Limb (tissue), 2 donors: ENCODE measurements around the gene CPEB2.

Experiments
- DNase-seq, 2 donors: peaks; one replicate each; pipeline ENCODE4 v3.0.0-alpha.2; 2016; ENCODE audit errors: extremely low spot score in 2 of 2

CPEB2 gene

GRCh38 chr4:15001869-15002658, at the start of gene CPEB2:
CPEB2 (plus strand) TSS chr4:15002481; CDS start chr4:15002674, 193 bp downstream.
- DNase-seq: peak; percentile 78 to 96

- DNase-seq: no peak
Observed at GRCh38 chr4:14958436-14958835, 43.8 kb upstream of the CPEB2 start.

- DNase-seq: no peak
Observed at GRCh38 chr4:14961292-14961691, 41.0 kb upstream of the CPEB2 start.

GRCh38 chr4:14965071-14965470, 37.2 kb upstream of the CPEB2 start:
- no peak for DNase-seq

GRCh38 chr4:14967982-14968381, 34.3 kb upstream of the CPEB2 start:
- no peak for DNase-seq

- DNase-seq: no peak
Observed at GRCh38 chr4:14977830-14978229, 24.5 kb upstream of the CPEB2 start.

- DNase-seq: no peak
Observed at GRCh38 chr4:14984448-14984847, 17.8 kb upstream of the CPEB2 start.

GRCh38 chr4:14985161-14985560, 17.1 kb upstream of the CPEB2 start:
- DNase-seq: no peak

GRCh38 chr4:14985843-14986242, 16.4 kb upstream of the CPEB2 start:
- DNase-seq: no peak

GRCh38 chr4:14987054-14987453, 15.2 kb upstream of the CPEB2 start:
- DNase-seq: no peak

GRCh38 chr4:14990484-14990883, 11.8 kb upstream of the CPEB2 start:
- no peak for DNase-seq

GRCh38 chr4:14994242-14994641, 8.0 kb upstream of the CPEB2 start:
- DNase-seq: no peak

GRCh38 chr4:15001248-15001868, 923 bp upstream of the CPEB2 start:
- peak; percentile 45 to 78 for DNase-seq

- DNase-seq: peak; percentile 63 to 84
Observed at GRCh38 chr4:15002659-15003400, 549 bp downstream of the CPEB2 start.

GRCh38 chr4:15003401-15003890, 1.2 kb downstream of the CPEB2 start:
- DNase-seq: peak in 1 of 2 donors; percentile 81

GRCh38 chr4:15003891-15004738, 1.8 kb downstream of the CPEB2 start:
- DNase-seq: peak; percentile 11 to 74

- DNase-seq: peak in 1 of 2 donors; percentile 69
Observed at GRCh38 chr4:15004739-15005301, 2.5 kb downstream of the CPEB2 start.

- no peak for DNase-seq
Observed at GRCh38 chr4:15005474-15006115, 3.3 kb downstream of the CPEB2 start.

GRCh38 chr4:15006416-15007024, 4.2 kb downstream of the CPEB2 start:
- no peak for DNase-seq

GRCh38 chr4:15007201-15007600, 4.9 kb downstream of the CPEB2 start:
- no peak for DNase-seq
